K562 (cell line): ENCODE data around the gene AIPL1. TPM values are rescaled to one million over a fixed set of nuclear protein-coding genes. Genes with fewer than 3 reads are reported as not detected.

Experiments used
- ELK1 ChIP-seq: sonication (generic); formaldehyde crosslinking; IDR thresholded peaks from 2 replicates; pipeline ENCODE4 v1.8.1; 2022; ENCODE audit warnings: missing genetic modification reagents
- GATA2 ChIP-seq: sonication (generic); formaldehyde crosslinking; IDR thresholded peaks from 2 replicates; pipeline ENCODE4 v1.4.0; 2020; ENCODE audit warnings: mild to moderate bottlenecking, missing genetic modification reagents
- ILK ChIP-seq: fragments of 450-650 bp; IDR thresholded peaks from 2 replicates; pipeline ENCODE4 v1.6.1; 2016; ENCODE audit warnings: missing genetic modification characterization, low read depth, mild to moderate bottlenecking, missing compliant biosample characterization, moderate library complexity, borderline replicate concordance
- MAFK ChIP-seq: IDR thresholded peaks from 2 replicates; pipeline ENCODE4 v1.6.1; 2011; ENCODE audit warnings: low read length, improper control_type of control experiment
- POLR2AphosphoS2 ChIP-seq: IDR thresholded peaks from 2 replicates; pipeline ENCODE4 v1.6.1; 2012; ENCODE audit warnings: low read length, improper control_type of control experiment
- REST ChIP-seq, 2 experiments: fragments of 450-650 bp; formaldehyde crosslinking in 1 of 2; IDR thresholded peaks; 2 replicates each; pipeline versions ENCODE4 v1.4.0 to v1.6.1; 2014 to 2020; ENCODE audit warnings: mild to moderate bottlenecking in 2 of 2, borderline replicate concordance in 1 of 2, low read depth in 1 of 2
- SMARCC2 ChIP-seq: fragments of 450-650 bp; IDR thresholded peaks from 2 replicates; pipeline ENCODE4 v1.6.1; 2017; ENCODE audit warnings: antibody characterized with exemption, moderate library complexity, mild to moderate bottlenecking, low read depth
- SMC3 ChIP-seq: conservative IDR thresholded peaks from 2 replicates; pipeline ENCODE4 v1.6.1; 2011; ENCODE audit warnings: low read depth, low read length, improper control_type of control experiment; ENCODE audit not compliant: insufficient read depth
- TCF7L2 ChIP-seq: fragments of 150-350 bp; IDR thresholded peaks from 2 replicates; pipeline ENCODE4 v1.6.1; 2016; ENCODE audit warnings: low read depth, mild to moderate bottlenecking, low read length, moderate library complexity
- TRIM24 ChIP-seq, 2 experiments: fragments of 450-650 bp; IDR thresholded peaks; 2 replicates each; pipeline ENCODE4 v1.6.1; 2016
- ZNF143 ChIP-seq: sonication (generic); formaldehyde crosslinking; IDR thresholded peaks from 2 replicates; pipeline ENCODE4 v1.9.0; 2022; ENCODE audit warnings: mild to moderate bottlenecking, missing genetic modification reagents
- ZNF274 ChIP-seq: IDR thresholded peaks from 2 replicates; pipeline ENCODE4 v1.6.1; 2011; ENCODE audit warnings: low read depth, mild to moderate bottlenecking, low read length, moderate library complexity, borderline replicate concordance
- ZNF699 ChIP-seq: fragments of 250-450 bp; sonication (Bioruptor Pico); IDR thresholded peaks from 2 replicates; pipeline ENCODE4 v1.8.0; 2021; ENCODE audit warnings: mild to moderate bottlenecking, moderate library complexity; ENCODE audit not compliant: insufficient replicate concordance
- ZSCAN29 ChIP-seq: fragments of 450-650 bp; IDR thresholded peaks from 2 replicates; pipeline ENCODE4 v1.6.1; 2017
- polyA plus RNA-seq, 8 experiments: library from polyadenylated mRNA; depleted of rRNA in 4 of 8; stranded (reverse) in 5 of 8; unstranded in 3 of 8; fragments of >200 nt; fragmentation: Nextera tagmentation in 2 of 8; fragmentation: Illumina TruSeq in 1 of 8; extraction: Ambion mirVana in 2 of 8; extraction: Trizol in 1 of 8; gene quantifications; 2 replicates each; pipeline versions ENCODE4 v1.2.1 to v1.2.3, GENCODE V29; 2011 to 2014; ENCODE audit warnings: inconsistent platforms in 1 of 8, missing spikeins in 1 of 8
- total RNA-seq, 7 experiments: library from RNA; depleted of rRNA in 6 of 7; stranded (reverse); fragments of >200 nt in 6 of 7; fragmentation: Illumina TruSeq in 2 of 7; extraction: Trizol in 2 of 7; gene quantifications; 2 replicates each; pipeline versions ENCODE4 v1.2.1 to v1.2.3, GENCODE V29; 2011 to 2021; ENCODE audit warnings: low replicate concordance in 1 of 7
- TF ChIP-seq, protein P1 (sequence below), 3 experiments: IDR thresholded peaks in 2 of 3; conservative IDR thresholded peaks in 1 of 3; 2 replicates each; pipeline ENCODE4 v1.5.1; 2011 to 2012; ENCODE audit warnings: low read length in 3 of 3, mild to moderate bottlenecking in 3 of 3, control low read depth in 2 of 3, improper control_type of control experiment in 1 of 3, inconsistent platforms in 1 of 3, low read depth in 1 of 3, mixed read lengths in 1 of 3, moderate library complexity in 1 of 3; ENCODE audit not compliant: insufficient read depth in 2 of 3
- TF ChIP-seq, protein P2 (sequence below): sonication (generic); formaldehyde crosslinking; IDR thresholded peaks from 2 replicates; pipeline ENCODE4 v1.8.0; 2022; ENCODE audit warnings: mild to moderate bottlenecking, missing genetic modification reagents

AIPL1 gene
- total and polyA plus RNA-seq, 9 of the 15 experiments (the other 6 are each of a cell fraction or from before 2014, with no cell fraction given) = not detected

DNA sequence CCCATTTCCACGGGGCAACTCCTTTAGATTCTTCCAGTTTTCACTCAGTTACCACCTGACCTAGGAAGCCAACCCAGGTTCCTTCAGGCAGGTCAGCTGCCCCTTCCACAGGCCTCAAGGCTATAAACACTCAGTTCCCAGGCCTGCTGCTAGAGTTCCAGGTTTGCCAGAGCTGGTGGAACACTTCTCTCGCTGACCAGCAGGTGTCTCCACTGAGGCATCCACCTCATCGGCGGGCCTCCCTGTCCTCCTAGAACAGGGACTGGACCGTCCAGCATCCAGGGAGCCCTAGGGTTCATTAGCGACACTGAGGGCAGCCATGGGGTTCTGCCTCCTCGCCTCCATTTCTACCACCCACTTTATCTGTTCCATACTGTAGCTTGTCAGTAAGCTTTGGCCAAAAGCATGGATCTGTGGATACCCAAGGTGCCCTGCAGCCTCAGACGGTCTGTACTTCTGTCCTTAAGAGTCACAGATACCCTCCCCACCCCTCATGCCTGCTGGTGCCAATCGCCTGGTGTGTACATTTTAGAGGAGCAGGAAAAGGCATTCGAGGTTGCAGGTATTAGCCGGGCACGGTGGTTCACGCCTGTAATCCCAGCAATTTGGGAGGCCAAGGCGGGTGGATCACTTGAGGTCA is 38.3 kb upstream of the AIPL1 start (continued):
- TF ChIP-seq, protein P1, sequence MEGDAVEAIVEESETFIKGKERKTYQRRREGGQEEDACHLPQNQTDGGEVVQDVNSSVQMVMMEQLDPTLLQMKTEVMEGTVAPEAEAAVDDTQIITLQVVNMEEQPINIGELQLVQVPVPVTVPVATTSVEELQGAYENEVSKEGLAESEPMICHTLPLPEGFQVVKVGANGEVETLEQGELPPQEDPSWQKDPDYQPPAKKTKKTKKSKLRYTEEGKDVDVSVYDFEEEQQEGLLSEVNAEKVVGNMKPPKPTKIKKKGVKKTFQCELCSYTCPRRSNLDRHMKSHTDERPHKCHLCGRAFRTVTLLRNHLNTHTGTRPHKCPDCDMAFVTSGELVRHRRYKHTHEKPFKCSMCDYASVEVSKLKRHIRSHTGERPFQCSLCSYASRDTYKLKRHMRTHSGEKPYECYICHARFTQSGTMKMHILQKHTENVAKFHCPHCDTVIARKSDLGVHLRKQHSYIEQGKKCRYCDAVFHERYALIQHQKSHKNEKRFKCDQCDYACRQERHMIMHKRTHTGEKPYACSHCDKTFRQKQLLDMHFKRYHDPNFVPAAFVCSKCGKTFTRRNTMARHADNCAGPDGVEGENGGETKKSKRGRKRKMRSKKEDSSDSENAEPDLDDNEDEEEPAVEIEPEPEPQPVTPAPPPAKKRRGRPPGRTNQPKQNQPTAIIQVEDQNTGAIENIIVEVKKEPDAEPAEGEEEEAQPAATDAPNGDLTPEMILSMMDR (IDR thresholded peaks at IDR 0.05 in 2 of 3, conservative IDR thresholded peaks at IDR 0.05 in 1 of 3; ENCODE audit: insufficient read depth in 2 of 3, low read depth in 1 of 3, low read length in 3 of 3) = peak; percentile 70 to 90 (median 76)
- TF ChIP-seq GATA2 (CRISPR knock-in tag) = no peak
- TF ChIP-seq ILK = no peak
- TF ChIP-seq SMC3 = peak; percentile 56; the same call in 1 of the 2 replicates
- TF ChIP-seq SMARCC2 = no peak
- TF ChIP-seq ZNF274 = no peak
- TF ChIP-seq ZNF699 (CRISPR knock-in tag) = no peak
- TF ChIP-seq, protein P2, sequence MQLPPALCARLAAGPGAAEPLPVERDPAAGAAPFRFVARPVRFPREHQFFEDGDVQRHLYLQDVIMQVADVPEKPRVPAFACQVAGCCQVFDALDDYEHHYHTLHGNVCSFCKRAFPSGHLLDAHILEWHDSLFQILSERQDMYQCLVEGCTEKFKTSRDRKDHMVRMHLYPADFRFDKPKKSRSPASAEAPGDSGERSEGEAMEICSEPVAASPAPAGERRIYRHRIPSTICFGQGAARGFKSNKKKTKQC = 0 out of 2 replicates have a peak, but pooled peaks have one; percentile 13
- no peak for TF ChIP-seq ZNF143 (CRISPR knock-in tag)
- TF ChIP-seq POLR2AphosphoS2 = no peak
- no peak for TF ChIP-seq MAFK
- TF ChIP-seq REST (IDR thresholded peaks at IDR 0.05; ENCODE audit: borderline replicate concordance) = peak; percentile 56
- no peak for TF ChIP-seq REST (CRISPR knock-in tag; IDR thresholded peaks at IDR 0.05; ENCODE audit: low read depth)
- TF ChIP-seq ZSCAN29 = no peak
- no peak for TF ChIP-seq TCF7L2
- no peak for TF ChIP-seq TRIM24 (IDR thresholded peaks at IDR 0.05)
- TF ChIP-seq ELK1 (CRISPR knock-in tag) = no peak
